GM20000 (cell line): ENCODE data around the gene APOBEC4.

ENCODE experiments used
- DNase-seq: peaks from one replicate; pipeline ENCODE4 v3.0.0; 2012; ENCODE audit warnings: low spot score
- TF ChIP-seq, protein P1 (sequence below): IDR thresholded peaks from 2 replicates; pipeline ENCODE4 v1.5.1; 2012; ENCODE audit warnings: mild to moderate bottlenecking, control low read depth; ENCODE audit errors: extremely low read depth, missing control alignments

The APOBEC4 gene

DNA sequence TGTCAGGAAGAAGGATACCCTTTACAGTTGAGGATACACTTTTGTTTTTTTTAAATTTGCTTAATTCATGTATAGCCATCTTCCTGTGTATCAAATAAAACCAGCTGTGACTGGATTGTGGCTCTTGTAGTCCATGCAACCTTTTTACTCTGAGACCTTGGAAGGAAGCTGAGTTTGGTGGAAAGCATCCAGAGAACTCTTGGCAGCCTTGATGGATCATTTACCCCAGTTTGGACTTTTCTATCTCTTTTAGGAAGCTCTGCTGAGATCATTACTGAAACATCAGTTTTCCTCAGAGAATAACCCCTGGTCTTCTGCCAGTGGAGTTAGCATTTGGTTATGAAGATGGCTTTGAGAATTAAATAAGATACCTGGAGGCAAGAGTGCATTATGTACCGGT, 21.2 kb upstream of the APOBEC4 start:
- no peak for DNase-seq
- TF ChIP-seq, protein P1, sequence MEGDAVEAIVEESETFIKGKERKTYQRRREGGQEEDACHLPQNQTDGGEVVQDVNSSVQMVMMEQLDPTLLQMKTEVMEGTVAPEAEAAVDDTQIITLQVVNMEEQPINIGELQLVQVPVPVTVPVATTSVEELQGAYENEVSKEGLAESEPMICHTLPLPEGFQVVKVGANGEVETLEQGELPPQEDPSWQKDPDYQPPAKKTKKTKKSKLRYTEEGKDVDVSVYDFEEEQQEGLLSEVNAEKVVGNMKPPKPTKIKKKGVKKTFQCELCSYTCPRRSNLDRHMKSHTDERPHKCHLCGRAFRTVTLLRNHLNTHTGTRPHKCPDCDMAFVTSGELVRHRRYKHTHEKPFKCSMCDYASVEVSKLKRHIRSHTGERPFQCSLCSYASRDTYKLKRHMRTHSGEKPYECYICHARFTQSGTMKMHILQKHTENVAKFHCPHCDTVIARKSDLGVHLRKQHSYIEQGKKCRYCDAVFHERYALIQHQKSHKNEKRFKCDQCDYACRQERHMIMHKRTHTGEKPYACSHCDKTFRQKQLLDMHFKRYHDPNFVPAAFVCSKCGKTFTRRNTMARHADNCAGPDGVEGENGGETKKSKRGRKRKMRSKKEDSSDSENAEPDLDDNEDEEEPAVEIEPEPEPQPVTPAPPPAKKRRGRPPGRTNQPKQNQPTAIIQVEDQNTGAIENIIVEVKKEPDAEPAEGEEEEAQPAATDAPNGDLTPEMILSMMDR: no peak

DNA sequence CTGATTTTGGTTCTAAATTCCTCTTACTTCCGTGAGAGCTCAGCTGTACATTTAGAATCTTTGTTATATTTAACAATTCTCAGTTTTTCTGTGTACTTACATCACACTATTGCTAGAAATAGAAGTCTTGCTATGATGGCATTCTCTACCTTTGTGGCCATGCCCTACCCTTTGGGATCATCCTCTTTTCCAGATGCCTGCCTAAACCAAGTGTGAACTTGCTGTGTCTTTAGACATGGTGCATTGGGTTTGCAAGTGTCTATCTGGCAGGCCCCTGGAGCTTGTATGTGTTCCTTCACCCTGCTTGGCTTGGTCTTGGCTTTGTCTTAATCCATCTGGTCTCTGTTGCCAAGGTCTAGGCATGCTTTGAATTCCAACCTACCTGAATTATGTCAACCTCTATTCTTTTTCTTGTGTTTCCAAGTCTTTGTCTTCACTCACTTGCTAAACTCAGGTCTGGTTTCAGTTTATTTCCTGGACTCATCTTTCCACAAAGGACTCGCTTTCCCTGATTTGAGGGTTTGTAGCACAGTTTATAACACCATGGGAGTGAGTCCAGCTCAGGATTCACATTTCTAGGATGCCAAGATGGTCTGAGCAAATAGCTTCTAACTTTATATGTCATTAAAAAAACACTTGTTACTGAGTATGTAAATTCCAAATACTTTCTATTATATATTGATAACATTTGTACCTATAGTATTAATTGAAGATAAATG, 20.6 kb upstream of the APOBEC4 start:
- TF ChIP-seq, protein P1: no peak
- no peak for DNase-seq

DNA sequence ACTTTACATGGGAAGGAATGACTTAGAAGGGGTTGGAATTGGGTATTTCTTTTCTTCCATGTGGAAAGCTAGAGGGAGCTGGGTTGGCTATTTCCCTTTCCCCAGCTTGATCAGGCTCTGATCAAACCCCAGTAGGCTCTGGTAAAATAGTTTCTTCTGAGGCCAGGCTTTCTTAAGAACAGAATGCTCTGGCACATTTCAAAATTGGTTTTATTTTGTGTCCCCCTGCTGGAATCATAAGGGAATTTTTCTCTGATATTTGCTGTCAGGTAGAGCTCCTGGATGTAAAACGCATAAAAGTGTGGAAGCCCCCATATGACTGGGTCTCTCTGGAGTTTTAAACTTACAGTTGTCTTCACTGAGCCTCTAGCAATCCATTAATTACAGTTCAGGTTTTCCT, 17.1 kb upstream of the APOBEC4 start:
- DNase-seq: no peak
- TF ChIP-seq, protein P1: no peak

DNA sequence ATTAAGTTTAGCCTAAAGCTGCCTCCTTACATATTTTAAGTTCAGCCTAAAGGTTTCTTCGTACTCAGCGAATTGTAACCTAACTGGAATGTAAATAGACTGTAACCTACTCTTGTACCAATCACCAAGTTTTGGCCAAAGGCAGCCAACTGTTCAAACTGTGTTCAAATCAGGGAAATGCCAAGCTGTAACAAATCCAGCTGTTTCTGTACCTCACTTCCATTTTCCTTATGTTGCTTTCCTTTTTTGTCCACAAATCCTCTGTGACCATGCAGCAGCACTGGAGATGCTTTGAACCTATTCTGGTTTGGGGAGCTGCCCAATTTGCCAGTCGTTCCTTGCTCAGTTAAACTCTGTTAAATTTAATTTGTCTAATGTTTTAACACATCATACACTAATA, 3.2 kb upstream of the APOBEC4 start:
- TF ChIP-seq, protein P1: no peak
- no peak for DNase-seq

DNA sequence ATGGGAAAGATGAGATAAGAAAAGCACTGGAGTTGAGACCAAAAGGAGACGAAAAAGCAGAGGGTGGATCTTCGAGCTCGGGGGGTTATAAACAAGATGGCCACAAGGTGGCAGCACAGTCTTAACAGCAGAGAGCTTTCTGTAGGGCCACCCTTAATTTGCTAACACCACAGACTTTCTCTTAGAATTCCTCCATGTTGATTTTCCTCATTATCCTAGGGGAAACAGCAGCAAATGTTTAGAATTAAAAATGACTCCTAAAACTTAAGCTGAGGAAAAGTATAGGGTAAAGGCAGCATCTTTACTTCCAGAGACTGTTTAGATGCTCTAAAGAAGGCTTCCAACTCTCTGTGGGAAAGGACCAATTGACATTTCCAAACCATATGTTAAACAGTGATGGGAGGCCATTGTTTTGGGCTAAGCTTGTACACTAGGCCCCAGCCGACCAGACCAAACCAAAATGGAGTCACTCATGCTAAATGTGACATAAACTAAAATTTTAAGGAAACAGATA, 2.5 kb upstream of the APOBEC4 start:
- TF ChIP-seq, protein P1: peak; percentile 45
- DNase-seq: peak; percentile 67

DNA sequence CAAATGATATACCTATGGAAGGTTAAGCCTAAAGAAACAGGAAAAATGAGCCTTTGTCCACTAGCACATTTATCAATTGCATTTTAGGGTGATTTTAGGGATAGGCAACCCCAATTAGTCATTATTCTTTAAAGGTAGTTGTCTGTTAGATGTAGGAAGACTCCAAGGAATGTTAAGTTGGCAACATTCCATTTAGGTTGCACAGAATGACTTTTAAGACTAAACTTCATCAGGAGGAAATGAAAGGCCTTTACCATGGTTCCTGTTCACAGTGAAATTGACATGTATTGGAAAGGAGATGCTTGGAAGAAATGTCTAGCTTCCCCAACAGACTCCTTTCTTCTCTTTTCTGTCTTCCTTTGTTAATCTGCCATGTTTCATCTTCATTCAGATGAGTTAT, 1.6 kb upstream of the APOBEC4 start:
- DNase-seq: no peak
- TF ChIP-seq, protein P1: no peak

DNA sequence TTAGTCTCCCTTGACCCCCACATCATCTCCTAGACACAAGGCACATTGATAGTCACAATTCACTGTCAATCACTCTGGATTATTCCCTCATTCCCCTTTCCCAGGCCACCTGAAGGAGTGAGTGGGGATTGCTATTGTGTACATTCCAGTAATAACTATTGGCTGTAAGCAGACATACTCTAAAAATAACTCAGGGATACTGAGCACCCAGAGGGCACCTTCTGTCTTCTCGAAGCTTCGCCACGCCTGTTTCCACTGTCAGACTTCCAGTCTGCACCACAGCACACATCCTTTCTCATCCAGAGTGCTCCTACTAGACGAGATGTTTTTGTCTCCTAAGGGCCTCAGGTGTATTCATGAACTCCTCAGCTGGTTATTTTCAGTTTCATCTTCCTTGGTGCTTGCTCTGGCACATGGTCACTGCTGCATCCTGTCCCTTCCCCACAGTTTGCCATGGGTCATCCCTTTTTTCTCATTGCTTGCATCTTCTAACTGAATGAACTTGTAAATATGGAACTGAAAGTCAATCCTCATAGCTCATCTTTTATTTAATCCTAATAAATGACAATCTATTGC, 848 bp upstream of the APOBEC4 start:
- TF ChIP-seq, protein P1: no peak
- no peak for DNase-seq
